COLO668 (cell line): ENCODE measurements around the gene ZP2.
"Not testable (repeated sequence)": the region's sequence is repeated elsewhere in the genome, so short reads cannot be mapped to it uniquely, and the experiment has no call there.

Source experiments
- DNase-seq: peaks from one replicate; lab custom pipeline; 2025; ENCODE audit not compliant: unreplicated experiment; lab: John Stamatoyannopoulos, UW

The ZP2 gene

GRCh38 chr16:21211486-21211885 is at the start of gene ZP2:
Gene ZP2, minus strand, starts transcription at chr16:21211574. Its CDS starts 27 bp downstream, at chr16:21211547.
- no peak for DNase-seq

DNA sequence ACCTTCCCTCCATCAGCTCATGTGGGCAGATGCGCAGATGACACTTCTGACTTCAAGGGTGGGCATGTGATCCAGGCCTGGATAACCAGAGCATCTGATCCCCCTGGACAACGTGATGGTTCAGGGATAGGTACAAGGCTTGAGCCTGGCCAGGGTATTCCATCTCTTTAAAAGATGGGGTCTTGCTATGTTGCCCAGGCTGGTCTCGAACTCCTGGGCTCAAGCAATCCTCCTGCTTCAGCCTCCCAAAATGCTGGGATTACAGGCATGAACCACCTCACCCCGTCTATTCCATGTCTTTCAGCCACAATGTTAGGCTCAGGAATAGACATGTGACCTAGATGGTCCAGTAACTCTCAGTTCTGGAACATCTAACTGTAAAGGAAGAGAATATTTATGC is 45.9 kb upstream of the ZP2 start:
- DNase-seq, result no peak

DNA sequence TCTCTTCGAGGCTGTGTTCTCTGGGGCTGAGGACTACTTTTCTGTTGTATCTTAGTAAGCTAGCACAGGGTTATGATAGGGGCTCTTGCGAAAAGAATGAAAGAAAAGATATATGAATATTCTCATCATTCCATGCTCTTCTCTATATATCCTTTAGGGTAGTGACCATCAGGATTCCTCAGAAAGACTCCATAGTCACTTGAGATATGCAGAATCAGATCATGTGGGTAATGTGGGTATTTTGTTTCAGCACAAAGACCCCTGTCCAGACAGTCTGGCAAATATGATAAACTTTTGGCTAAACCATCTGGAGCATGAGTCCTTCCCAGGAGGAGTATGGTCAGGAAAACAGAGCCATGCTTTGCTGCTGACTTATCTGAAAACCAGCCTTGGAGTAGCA is 45.3 kb upstream of the ZP2 start:
- DNase-seq, result no peak

- no peak for DNase-seq
Measured at GRCh38 chr16:21253470-21253869, 42.1 kb upstream of the ZP2 start.

- no peak for DNase-seq
Measured at GRCh38 chr16:21250072-21250923, 38.9 kb upstream of the ZP2 start.

- not testable (repeated sequence) for DNase-seq
Measured at GRCh38 chr16:21248179-21248578, 36.8 kb upstream of the ZP2 start.

- no peak for DNase-seq
Measured at GRCh38 chr16:21244518-21245215, 33.3 kb upstream of the ZP2 start.

DNA sequence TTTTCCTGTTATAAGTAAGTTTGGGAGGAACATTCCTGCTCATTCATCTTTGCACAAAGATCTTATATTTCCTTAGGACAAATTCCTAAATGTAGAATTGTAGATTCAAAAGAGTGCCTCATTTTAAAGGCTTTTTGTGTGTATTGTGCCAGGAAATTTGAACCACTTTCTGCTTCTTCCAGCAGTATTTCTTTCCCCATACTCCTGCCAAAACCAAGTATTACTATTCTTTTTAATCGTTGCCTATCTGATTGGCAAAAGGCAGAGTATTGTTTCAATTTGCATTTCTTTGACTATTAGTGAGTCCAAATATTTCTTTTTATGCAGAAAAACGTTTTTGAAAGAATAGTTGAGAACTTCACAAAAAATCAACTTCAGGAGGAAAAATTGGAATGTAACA is 31.4 kb upstream of the ZP2 start:
- no peak for DNase-seq

- DNase-seq, result no peak
Measured at GRCh38 chr16:21239646-21240045, 28.3 kb upstream of the ZP2 start.

DNA sequence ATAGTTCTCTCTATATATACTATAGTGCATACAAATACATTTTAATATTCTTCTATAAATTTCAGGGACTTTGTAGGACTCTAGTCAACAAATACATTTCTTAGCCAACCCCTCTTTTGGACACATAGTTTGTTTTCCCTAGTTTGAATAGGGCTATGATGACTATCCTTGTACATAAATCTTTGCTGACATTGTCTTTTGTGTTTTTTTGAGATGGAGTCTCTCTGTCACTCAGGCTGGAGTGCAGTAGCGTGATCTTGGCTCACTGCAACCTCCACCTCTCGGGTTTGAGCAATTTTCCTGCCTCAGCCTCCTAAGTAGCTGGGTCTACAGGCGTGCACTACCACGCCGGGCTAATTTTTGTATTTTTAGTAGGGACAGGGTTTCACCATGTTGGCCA is 25.5 kb upstream of the ZP2 start:
- no peak for DNase-seq

- no peak for DNase-seq
Measured at GRCh38 chr16:21235199-21235585, 23.8 kb upstream of the ZP2 start.

DNA sequence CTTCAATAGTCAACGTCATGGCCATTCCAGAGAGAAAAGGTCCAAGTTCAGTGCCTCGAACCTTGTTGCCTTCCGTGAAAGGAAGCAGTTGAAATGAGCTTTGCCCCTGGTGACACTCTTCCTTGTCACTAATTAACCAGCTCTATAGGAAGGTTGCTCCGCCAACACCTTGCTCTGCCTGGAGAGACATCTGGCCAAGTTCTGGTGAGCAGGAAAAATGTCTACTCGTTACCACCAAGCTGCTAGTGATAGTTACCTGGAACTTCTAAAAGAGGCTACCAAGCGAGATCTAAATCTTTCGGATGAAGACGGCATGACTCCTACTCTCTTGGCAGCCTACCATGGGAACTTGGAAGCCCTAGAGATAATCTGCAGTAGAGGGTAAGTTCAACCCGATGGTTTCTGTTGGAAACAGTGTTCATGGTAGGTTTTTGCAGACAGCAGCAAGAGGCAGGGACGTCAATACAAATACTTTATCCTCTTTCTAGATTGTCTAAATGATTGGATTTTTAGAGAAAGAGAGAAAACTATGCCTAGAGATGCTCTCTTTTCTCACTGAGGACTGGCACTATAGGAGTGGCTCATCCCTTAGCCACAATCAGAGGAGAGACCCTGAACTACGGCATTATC is 22.3 kb upstream of the ZP2 start, which contains the start of gene ANKS4B:
Gene ANKS4B (plus strand): TSS at position 179 of the 630 bp plus-strand sequence. CDS start 39 bp downstream, at position 218.
- peak; percentile 53 for DNase-seq

- DNase-seq, result no peak
Measured at GRCh38 chr16:21233045-21233520, 21.7 kb upstream of the ZP2 start.

DNA sequence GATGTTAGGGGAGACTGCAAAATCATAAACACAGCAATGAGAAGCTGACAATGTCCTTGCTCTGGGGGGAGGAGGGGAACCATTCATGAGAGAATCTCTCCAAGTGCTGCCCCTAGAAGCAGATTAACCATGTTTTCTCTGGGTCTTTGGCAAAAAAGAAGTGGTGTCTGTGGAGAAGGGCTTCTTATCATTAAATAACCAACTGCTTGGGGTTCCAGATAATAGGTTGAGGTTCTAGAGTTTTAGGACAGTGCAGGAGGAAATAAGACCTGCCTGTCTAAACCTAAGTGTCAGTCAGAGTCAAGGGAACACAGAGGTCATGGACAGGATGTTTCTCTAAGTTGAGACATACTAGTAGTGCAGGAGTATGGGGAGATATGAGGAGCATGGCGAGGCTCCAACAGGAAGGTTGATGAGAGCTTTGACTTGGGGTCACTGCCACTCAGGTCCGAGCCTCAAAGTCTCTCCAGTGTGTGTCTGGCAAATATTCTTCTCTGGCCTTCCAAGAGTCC is 17.0 kb upstream of the ZP2 start:
- no peak for DNase-seq

GRCh38 chr16:21227866-21228265 is 16.5 kb upstream of the ZP2 start:
- no peak for DNase-seq

GRCh38 chr16:21226749-21227148 is 15.4 kb upstream of the ZP2 start:
- no peak for DNase-seq

DNA sequence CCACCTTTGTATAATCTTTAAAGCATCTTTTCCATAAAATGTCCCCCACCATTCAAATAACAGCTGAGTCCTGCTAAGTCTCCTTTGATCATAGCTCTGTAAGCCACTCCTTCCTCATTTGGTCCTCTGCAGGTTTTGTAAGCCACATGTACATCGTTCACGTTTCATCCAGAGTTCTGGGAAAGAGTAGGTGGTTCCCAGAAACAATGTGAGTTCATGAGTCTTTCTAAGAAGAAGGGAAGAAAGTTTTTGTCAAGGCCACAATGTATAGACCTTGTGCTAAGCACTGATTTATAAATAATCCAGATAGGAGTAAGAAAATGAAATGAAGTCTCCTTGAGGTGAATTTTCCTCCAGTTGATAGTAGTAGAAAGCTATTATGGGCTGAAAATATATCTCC is 13.4 kb upstream of the ZP2 start:
- no peak for DNase-seq

DNA sequence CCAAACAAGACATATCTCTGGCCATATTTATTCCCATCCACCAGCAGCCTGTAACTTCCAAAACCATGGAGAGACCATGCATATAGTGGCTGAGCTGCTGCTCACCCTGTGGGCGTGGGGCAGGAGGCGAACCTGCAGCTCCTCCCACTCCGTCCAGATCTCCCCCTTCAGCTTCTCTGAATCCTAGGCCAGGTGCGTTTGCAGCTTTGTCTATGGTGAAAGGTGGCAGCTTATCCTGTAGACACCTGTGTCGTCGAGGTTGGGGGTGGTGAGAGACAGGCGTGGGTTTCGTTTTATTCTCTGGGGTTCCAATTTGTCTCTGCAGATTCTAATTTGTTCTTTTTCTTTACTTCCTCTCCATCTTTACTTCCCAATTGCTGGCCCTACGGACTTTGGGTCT is 12.4 kb upstream of the ZP2 start:
- peak; percentile 33 for DNase-seq

DNA sequence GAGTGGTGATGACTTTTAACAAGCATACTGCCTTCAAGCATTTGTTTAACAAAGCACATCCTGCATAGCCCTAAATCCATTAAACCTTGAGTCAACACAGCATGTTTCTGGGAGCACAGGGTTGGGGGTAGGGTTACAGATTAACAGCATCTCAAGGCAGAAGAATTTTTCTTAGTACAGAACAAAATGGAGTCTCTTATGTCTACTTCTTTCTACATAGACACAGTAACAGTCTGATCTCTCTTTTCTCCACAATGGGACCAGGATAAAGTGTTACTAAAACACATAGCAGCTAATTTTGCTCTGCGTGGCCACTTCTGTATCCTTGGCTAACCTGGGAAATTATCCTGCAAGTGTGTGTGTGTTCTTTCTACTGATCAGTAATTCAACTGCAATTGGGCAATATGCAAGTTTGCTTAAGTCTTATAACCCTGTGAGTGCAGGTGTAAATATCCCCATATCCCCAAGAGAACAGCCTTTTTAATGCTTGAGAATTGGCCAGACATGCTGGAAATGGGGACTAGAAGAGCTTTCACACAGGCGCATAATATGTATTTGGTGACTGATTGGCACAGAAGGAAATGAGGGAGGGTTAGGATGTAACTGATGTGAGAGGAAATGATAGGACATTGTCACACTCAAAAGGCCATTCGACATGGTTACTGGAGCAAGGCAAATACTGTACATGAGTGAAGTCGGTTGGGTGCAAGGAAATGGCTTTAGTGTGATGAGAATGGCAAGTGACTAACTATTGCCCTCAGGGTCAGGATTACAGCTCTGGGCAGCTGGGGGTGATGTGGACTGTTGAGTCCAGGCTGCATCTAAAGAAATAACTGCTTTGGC is 11.3 kb upstream of the ZP2 start:
- peak; percentile 18 for DNase-seq

- no peak for DNase-seq
Measured at GRCh38 chr16:21219551-21219950, 8.2 kb upstream of the ZP2 start.

DNA sequence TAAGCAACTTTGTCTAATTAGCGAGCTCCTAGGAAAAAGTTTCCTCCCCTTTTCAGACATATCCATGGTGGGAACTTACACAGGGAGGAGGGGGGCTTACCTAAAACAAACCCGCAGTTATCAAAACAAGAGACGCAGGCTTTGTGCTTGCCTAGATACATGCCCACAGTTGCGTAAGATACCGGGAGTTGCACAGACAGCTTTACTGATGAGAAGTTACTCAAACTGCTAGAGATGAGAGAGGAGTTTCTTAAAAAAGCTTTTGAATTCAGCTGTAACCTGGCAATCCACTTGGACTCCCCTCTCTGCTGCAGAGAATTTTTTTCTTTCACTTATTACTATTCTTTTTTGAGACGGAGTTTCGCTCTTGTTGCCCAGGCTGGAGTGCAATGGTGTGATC is 6.8 kb upstream of the ZP2 start:
- no peak for DNase-seq
